Sigmoid colon (tissue), 7 donors: Measurements from ENCODE around the gene RBP4. TPM values are rescaled to one million over a fixed set of nuclear protein-coding genes. Genes with fewer than 3 reads are reported as not detected.

ENCODE experiments used
- DNase-seq: peaks from one replicate; pipeline ENCODE4 v3.0.0-alpha.2; 2019
- H3K27ac ChIP-seq, 4 donors: fragments of 200-600 bp; sonication (generic); one replicate each; pipeline ENCODE4 v1.5.1; 2016 to 2019; ENCODE audit warnings: mild to moderate bottlenecking in 1 of 4
- H3K27me3 ChIP-seq, 3 donors: fragments of 200-600 bp; sonication (generic); one replicate each; pipeline ENCODE4 v1.5.1; 2019; ENCODE audit warnings: mild to moderate bottlenecking in 1 of 3
- H3K36me3 ChIP-seq, 4 donors: fragments of 200-600 bp; sonication (generic); one replicate each; pipeline ENCODE4 v1.5.1; 2016 to 2019
- H3K4me1 ChIP-seq, 4 donors: fragments of 200-600 bp; sonication (generic); one replicate each; pipeline ENCODE4 v1.5.1; 2017 to 2019
- H3K4me3 ChIP-seq, 4 donors: fragments of 200-600 bp; sonication (generic); one replicate each; pipeline ENCODE4 v1.5.1; 2017 to 2019; ENCODE audit warnings: mild to moderate bottlenecking in 2 of 4, moderate library complexity in 1 of 4
- H3K9me3 ChIP-seq, 4 donors: fragments of 200-600 bp in 3 of 4; sonication (generic) in 3 of 4; one replicate each; pipeline versions ENCODE4 v1.5.1 to v1.6.1; 2013 to 2019
- EP300 ChIP-seq, 4 donors: sonication (generic); formaldehyde crosslinking; IDR thresholded peaks; one replicate each; pipeline ENCODE4 v1.6.1; 2017; ENCODE audit warnings: antibody characterized with exemption in 4 of 4
- POLR2A ChIP-seq, 2 donors: fragments of 450-650 bp; IDR thresholded peaks; one replicate each; pipeline ENCODE4 v1.6.1; 2016; ENCODE audit warnings: antibody characterized with exemption in 2 of 2, mild to moderate bottlenecking in 2 of 2, moderate library complexity in 2 of 2
- POLR2AphosphoS5 ChIP-seq, 4 donors: sonication (generic); formaldehyde crosslinking; IDR thresholded peaks; one replicate each; pipeline ENCODE4 v1.6.1; 2017; ENCODE audit warnings: antibody characterized with exemption in 4 of 4
- WGBS, 2 donors: extraction: QIAGEN DNeasy Blood & Tissue Kit; methylation state at CpG; one replicate each; pipeline ENCODE4 v1.1.7; 2013; 5-methylcytosine and 5-hydroxymethylcytosine counted together
- intact Hi-C: fragments of 100-400 bp; cut with DNase I; formaldehyde crosslinking; loops from one replicate; pipeline ENCODE4 v1.15.1; 2023
- polyA plus RNA-seq, 3 donors: library from polyadenylated mRNA; stranded (reverse); fragments of 200-250 nt; gene quantifications; one replicate each; pipeline ENCODE4 v1.2.3, GENCODE V29; 2013
- total RNA-seq, 4 donors: library from RNA; depleted of rRNA; stranded (reverse); fragments of >200 nt; gene quantifications; one replicate each; pipeline ENCODE4 v1.1.0, GENCODE V29; 2016
- TF ChIP-seq, protein P1 (sequence below), 4 experiments: fragments of 450-650 bp in 3 of 4; fragments of 200-600 bp in 1 of 4; IDR thresholded peaks; one replicate each; pipeline ENCODE4 v1.5.1; 2016 to 2019; ENCODE audit warnings: antibody characterized with exemption in 4 of 4, mild to moderate bottlenecking in 3 of 4, moderate library complexity in 2 of 4
- donor health status: healthy with polysubstance abuse.
- donor health status: Bipolar disorder and iron deficiency.
- donor health status: healthy.

Gene RBP4
- total and polyA plus RNA-seq, 7 donors: 3.0 to 21.5 (median 4.2) TPM; not detected in 2

DNA sequence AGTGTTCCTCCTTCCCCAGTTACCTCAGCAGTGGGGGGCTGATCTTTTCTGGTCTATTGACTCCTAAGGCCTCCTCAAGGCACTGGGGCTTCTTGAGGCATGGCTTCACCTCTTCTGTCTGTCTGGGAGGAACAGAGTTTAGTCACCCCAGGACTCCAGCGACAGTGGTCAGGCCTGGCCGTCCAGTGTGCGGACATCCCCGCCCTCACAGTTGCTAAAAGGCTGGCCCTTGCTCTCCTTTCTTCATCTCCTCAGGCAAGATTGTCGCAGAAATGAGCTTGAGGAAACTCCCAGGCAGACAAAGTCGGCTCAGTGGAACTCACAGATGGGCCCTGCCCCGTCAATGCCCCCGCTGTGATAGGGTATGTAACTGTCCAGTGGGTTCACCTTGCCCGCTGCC is 41.5 kb downstream of the RBP4 start:
- intact Hi-C loops: no loop called here
- Histone ChIP-seq H3K27me3 (no peaks in the 10 kb centered on the region), H3K27ac (no peak overlapping the region), H3K9me3 (peaks cover 0 to 3% (median 0%) of the 10 kb centered on the region in 4 donors), H3K4me1 (no peaks in the 10 kb centered on the region), H3K36me3 (no peaks in the 10 kb centered on the region), H3K4me3 (no peak overlapping the region)
- WGBS, 2 donors: 95 to 97% methylated on average over 9 of the region's 9 CpGs
- no peak for DNase-seq
- TF ChIP-seq POLR2A (IDR thresholded peaks at IDR 0.05) (no peak), POLR2AphosphoS5 (IDR thresholded peaks at IDR 0.05) (no peak), EP300 (IDR thresholded peaks at IDR 0.05) (no peak)
- TF ChIP-seq, protein P1, sequence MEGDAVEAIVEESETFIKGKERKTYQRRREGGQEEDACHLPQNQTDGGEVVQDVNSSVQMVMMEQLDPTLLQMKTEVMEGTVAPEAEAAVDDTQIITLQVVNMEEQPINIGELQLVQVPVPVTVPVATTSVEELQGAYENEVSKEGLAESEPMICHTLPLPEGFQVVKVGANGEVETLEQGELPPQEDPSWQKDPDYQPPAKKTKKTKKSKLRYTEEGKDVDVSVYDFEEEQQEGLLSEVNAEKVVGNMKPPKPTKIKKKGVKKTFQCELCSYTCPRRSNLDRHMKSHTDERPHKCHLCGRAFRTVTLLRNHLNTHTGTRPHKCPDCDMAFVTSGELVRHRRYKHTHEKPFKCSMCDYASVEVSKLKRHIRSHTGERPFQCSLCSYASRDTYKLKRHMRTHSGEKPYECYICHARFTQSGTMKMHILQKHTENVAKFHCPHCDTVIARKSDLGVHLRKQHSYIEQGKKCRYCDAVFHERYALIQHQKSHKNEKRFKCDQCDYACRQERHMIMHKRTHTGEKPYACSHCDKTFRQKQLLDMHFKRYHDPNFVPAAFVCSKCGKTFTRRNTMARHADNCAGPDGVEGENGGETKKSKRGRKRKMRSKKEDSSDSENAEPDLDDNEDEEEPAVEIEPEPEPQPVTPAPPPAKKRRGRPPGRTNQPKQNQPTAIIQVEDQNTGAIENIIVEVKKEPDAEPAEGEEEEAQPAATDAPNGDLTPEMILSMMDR (IDR thresholded peaks at IDR 0.05): no peak

DNA sequence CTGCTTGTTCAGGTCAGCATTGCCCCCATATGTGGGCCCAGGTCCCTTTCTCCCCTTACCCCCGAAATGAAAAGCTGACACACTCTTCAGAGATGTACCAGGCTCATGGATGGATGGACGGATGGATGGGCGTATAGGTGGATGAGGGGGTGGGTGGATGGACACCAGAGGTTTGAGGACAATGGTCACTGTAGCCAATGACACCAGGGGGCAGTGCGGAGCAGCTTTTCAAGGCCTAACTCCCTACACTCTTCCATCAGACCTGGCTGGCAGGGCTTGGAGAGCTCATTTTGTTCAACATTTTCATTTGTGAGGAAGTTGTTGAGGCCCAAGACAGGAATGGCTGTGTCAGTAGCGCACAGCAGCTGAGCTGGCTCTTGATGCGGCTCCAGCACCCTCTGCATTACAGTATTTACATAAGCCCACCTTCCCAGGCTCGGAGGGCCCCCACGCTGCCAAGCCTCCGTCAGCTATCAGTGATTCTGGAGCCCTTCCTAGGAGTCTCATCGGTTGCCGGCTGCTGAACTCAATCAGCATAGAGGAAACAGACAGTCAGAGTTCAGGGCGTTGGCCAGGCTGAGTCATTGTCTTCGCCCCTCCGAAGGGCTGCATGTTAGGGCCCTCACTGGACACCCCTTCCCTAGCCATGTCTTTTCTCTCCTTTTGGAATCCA is 46.1 kb downstream of the RBP4 start:
- intact Hi-C loops: no loop called here
- Histone ChIP-seq H3K4me1 (no peaks in the 10 kb centered on the region), H3K4me3 (no peak overlapping the region), H3K36me3 (no peaks in the 10 kb centered on the region), H3K27ac (no peak overlapping the region), H3K9me3 (peaks cover 0 to 3% (median 0%) of the 10 kb centered on the region in 4 donors), H3K27me3 (no peaks in the 10 kb centered on the region)
- DNase-seq: no peak
- 41 to 46% methylated on average over 14 of the region's 14 CpGs for WGBS, 2 donors
- TF ChIP-seq, protein P1 (IDR thresholded peaks at IDR 0.05): peak in 2 of 4 experiments; percentile 23 to 37
- TF ChIP-seq EP300 (IDR thresholded peaks at IDR 0.05) (no peak), POLR2A (IDR thresholded peaks at IDR 0.05) (no peak), POLR2AphosphoS5 (IDR thresholded peaks at IDR 0.05) (no peak)

DNA sequence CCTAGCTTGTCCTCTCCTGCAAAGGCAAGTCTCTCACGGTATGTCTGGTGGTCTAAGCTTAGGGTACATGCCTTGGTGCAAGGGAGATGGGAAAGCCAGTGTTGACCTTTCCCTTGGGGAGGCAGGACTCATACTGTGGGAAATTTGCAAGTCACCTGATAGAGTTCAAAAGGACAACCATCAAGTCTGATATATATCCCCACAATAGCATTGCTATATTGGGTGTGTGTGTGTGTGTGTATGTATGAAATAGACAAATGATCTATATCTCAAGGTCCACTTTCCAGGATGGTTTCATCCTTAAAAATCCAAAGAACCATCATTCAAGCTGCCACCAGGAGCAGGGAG is 46.7 kb downstream of the RBP4 start:
- H3K9me3 ChIP-seq: no peaks in the 10 kb centered on the region
- no peak overlapping the region for H3K27ac ChIP-seq
- no peaks in the 10 kb centered on the region for H3K27me3 ChIP-seq
- no peak for TF ChIP-seq POLR2AphosphoS5 (IDR thresholded peaks at IDR 0.05)
- TF ChIP-seq EP300 (IDR thresholded peaks at IDR 0.05): no peak
- no peak for TF ChIP-seq POLR2A (IDR thresholded peaks at IDR 0.05)
- TF ChIP-seq, protein P1 (IDR thresholded peaks at IDR 0.05): no peak
- DNase-seq: no peak
- no peak overlapping the region for H3K4me3 ChIP-seq
- no peaks in the 10 kb centered on the region for H3K36me3 ChIP-seq
- WGBS, 2 donors: 86 to 92% methylated on average over 1 of the region's 1 CpG
- intact Hi-C loops: no loop called here
- no peaks in the 10 kb centered on the region for H3K4me1 ChIP-seq

DNA sequence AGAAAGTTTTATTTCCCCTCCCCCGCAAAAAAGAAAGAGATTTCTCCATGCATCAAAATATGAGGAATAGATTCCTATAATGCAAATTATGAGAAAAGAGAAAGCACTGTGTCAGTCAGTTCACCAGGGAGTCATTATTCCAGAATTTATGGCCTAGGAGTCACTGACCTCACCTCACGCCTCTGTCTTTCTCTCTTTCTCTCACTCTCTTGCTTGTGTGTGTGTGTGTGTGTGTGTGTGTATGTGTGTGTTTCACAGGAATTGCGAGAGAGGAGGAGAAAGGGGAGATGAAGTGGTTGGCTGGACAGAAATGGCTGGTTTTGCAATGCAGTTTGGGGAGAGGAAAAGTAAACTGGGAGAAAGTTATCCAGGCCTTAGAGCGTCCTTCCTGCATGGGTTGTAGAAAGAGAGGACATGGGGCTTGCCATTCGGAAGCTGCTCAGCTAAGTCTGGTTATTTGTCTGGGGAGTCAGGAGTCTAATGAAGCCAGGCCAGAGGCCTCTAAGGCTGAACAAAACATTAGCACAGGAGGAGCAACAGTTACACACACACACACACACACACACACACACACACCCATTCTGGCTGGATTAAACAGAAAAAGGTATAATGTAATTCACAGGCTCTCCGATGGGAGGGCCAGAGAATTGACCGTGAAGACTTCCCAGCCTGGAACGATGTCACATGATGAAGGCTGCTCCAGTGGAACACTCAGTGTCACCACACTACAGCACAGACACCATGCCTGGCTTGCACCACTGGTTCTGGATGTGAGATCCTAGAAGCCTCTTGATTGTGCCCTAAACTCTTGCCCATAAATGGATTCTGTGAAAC is 47.3 kb downstream of the RBP4 start:
- Histone ChIP-seq H3K9me3 (no peaks in the 10 kb centered on the region), H3K36me3 (no peaks in the 10 kb centered on the region), H3K27me3 (no peaks in the 10 kb centered on the region), H3K27ac (no peak overlapping the region), H3K4me3 (no peak overlapping the region), H3K4me1 (no peaks in the 10 kb centered on the region)
- 84 to 91% methylated on average over 8 of the region's 8 CpGs for WGBS, 2 donors
- TF ChIP-seq, protein P1 (IDR thresholded peaks at IDR 0.05): no peak
- TF ChIP-seq POLR2AphosphoS5 (IDR thresholded peaks at IDR 0.05) (no peak), POLR2A (IDR thresholded peaks at IDR 0.05) (no peak), EP300 (IDR thresholded peaks at IDR 0.05) (no peak)
- DNase-seq: no peak
- intact Hi-C loops: no loop called here
